ENCODE data around the gene SAMD3. TPM values are rescaled to one million over a fixed set of nuclear protein-coding genes. Genes with fewer than 3 reads are reported as not detected.

Gene SAMD3
- total and polyA plus RNA-seq, 8 donors = 0.19 to 5.9 (median 1.4) TPM

DNA sequence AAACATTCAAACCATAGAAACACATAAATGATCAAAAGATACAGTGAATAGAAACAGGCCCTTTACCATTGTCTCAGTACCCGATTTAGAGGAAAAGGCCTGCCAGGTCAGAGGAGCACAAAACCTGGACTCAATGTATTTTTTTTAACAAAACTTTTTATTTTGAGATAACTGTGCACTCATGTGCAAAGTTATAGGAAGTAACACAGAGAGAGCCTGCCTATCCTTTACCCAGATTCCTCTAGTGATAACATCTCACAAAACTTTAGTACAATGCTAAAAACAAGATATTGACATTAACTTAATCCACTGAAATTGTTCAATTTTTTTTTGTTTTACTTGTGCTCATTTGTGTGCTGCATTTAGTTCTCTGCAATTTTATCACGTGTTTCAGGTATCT is 36.8 kb upstream of the SAMD3 start:
- TF ChIP-seq, protein P1, sequence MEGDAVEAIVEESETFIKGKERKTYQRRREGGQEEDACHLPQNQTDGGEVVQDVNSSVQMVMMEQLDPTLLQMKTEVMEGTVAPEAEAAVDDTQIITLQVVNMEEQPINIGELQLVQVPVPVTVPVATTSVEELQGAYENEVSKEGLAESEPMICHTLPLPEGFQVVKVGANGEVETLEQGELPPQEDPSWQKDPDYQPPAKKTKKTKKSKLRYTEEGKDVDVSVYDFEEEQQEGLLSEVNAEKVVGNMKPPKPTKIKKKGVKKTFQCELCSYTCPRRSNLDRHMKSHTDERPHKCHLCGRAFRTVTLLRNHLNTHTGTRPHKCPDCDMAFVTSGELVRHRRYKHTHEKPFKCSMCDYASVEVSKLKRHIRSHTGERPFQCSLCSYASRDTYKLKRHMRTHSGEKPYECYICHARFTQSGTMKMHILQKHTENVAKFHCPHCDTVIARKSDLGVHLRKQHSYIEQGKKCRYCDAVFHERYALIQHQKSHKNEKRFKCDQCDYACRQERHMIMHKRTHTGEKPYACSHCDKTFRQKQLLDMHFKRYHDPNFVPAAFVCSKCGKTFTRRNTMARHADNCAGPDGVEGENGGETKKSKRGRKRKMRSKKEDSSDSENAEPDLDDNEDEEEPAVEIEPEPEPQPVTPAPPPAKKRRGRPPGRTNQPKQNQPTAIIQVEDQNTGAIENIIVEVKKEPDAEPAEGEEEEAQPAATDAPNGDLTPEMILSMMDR (IDR thresholded peaks at IDR 0.05) = no peak
- H3K36me3 ChIP-seq = no peaks in the 10 kb centered on the region
- intact Hi-C loops (cut with DNase I) = no loop called here
- DNase-seq = no peak
- H3K27me3 ChIP-seq = no peaks in the 10 kb centered on the region
- no peak overlapping the region for H3K27ac ChIP-seq
- H3K4me1 ChIP-seq = no peaks in the 10 kb centered on the region
- WGBS, 2 donors = 75 to 81% methylated on average over 2 of the region's 2 CpGs
- H3K4me3 ChIP-seq = no peak overlapping the region
- H3K9me3 ChIP-seq = no peaks in the 10 kb centered on the region
- no peak for ATAC-seq
- FAIRE-seq = no peak

- DNase-seq (no peak), ATAC-seq (no peak), FAIRE-seq (no peak)
- Histone ChIP-seq H3K27me3 (no peaks in the 10 kb centered on the region), H3K4me1 (no peaks in the 10 kb centered on the region), H3K27ac (no peak overlapping the region), H3K9me3 (no peaks in the 10 kb centered on the region), H3K4me3 (no peak overlapping the region), H3K36me3 (no peaks in the 10 kb centered on the region)
- WGBS, 2 donors = 88 to 96% methylated on average over 1 of the region's 1 CpG
- TF ChIP-seq, protein P1 (IDR thresholded peaks at IDR 0.05) = no peak
- intact Hi-C loops (cut with DNase I) = no loop called here
Measured at GRCh38 chr6:130259140-130259539, 36.4 kb upstream of the SAMD3 start.

DNA sequence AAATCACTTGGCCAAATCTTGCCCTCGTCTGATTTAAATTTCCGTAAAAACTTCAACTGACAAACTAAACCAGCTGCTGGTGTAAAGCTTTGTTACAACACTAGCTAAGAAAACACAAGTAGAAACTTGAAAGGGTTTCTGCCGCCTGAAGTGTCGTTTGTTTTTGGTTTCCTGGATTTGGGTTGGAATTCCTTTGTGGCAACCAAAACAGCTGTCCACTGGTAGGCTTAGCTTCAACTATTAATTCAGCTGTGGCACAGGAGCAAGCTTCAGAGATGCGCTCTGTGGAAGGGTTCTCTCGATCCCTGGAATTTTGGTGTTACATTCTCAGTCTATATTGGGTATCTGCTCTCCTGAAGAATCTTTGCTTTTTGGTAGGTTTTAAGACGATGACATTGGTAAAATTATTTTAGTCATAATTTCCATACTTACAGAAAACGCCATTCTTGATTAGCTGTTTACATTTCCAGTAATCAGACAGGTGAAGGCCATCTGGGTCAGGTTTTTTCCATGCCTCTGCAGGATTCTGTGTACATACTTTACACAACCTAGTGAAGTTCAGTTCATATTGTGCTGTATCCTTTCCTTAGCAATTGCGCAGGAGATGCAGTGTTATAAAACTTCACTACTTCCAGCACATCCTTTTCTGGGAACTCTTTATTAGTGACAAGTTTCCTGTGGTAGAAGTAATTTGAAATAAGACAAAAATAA is 29.9 kb upstream of the SAMD3 start:
- TF ChIP-seq, protein P1 (IDR thresholded peaks at IDR 0.05) = no peak
- FAIRE-seq = no peak
- intact Hi-C loops (cut with DNase I) = no loop called here
- WGBS, 2 donors = 23 to 25% methylated on average over 9 of the region's 9 CpGs
- ATAC-seq = peak; percentile 77 to 98 (median 87)
- Histone ChIP-seq H3K9me3 (no peaks in the 10 kb centered on the region), H3K4me1 (no peaks in the 10 kb centered on the region), H3K27ac (peak overlapping the region in 2 of 4 donors; percentile 63 to 81), H3K27me3 (no peaks in the 10 kb centered on the region), H3K36me3 (no peaks in the 10 kb centered on the region), H3K4me3 (no peak overlapping the region)
- peak in 2 of 6 donors; percentile 5 to 55 for DNase-seq

GRCh38 chr6:130245267-130245666 is 22.5 kb upstream of the SAMD3 start:
- H3K36me3 ChIP-seq = no peaks in the 10 kb centered on the region
- 80 to 85% methylated on average over 2 of the region's 2 CpGs for whole genome bisulfite sequencing, 2 donors
- ATAC-seq = no peak
- no peaks in the 10 kb centered on the region for H3K27me3 ChIP-seq
- no peak overlapping the region for H3K27ac ChIP-seq
- intact Hi-C loops (cut with DNase I) = no loop called here
- TF ChIP-seq, protein P1 (IDR thresholded peaks at IDR 0.05) = no peak
- H3K9me3 ChIP-seq = no peaks in the 10 kb centered on the region
- no peak for FAIRE-seq
- no peaks in the 10 kb centered on the region for H3K4me1 ChIP-seq
- H3K4me3 ChIP-seq = no peak overlapping the region
- DNase-seq = no peak

- no peak for FAIRE-seq
- ATAC-seq = no peak
- H3K4me1 ChIP-seq = no peaks in the 10 kb centered on the region
- no peaks in the 10 kb centered on the region for H3K36me3 ChIP-seq
- H3K27me3 ChIP-seq = no peaks in the 10 kb centered on the region
- intact Hi-C loops (cut with DNase I) = no loop called here
- DNase-seq = no peak
- H3K27ac ChIP-seq = no peak overlapping the region
- no peaks in the 10 kb centered on the region for H3K9me3 ChIP-seq
- TF ChIP-seq, protein P1 (IDR thresholded peaks at IDR 0.05) = no peak
- 87% methylated on average over 2 of the region's 2 CpGs for WGBS, 2 donors
- H3K4me3 ChIP-seq = no peak overlapping the region
Measured at GRCh38 chr6:130244728-130245127, 22.0 kb upstream of the SAMD3 start.
